ENCODE results near the gene ASB13.
"Not testable (repeated sequence)": the region's sequence is repeated elsewhere in the genome, so short reads cannot be mapped to it uniquely, and the experiment has no call there.

Gene ASB13

GRCh38 chr10:5603848-5604170 is 62.6 kb downstream of the ASB13 start:
- no peak for DNase-seq

- DNase-seq, result no peak
Measured at GRCh38 chr10:5603091-5603847, 63.1 kb downstream of the ASB13 start.

GRCh38 chr10:5601826-5602495 is 64.4 kb downstream of the ASB13 start:
- no peak for DNase-seq

DNA sequence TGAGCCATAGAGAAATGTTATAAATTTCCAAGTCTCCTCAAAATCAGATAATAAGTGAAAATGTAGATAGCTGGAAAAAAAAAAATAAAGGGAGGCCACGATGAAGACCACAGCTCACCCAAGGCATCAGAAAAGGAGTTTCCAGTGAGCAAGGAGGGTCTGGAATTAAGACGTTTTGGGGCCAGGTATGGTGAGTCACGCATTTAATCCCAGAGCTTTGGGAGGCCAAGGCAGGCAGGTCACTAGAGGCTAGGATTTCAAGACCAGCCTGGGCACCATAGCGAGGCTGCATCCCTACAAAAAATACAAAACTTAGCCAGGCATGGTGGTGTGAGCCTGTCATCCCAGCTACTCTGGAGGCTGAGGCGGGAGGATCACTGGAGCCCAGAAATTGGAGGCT is 65.5 kb downstream of the ASB13 start:
- no peak for DNase-seq

DNA sequence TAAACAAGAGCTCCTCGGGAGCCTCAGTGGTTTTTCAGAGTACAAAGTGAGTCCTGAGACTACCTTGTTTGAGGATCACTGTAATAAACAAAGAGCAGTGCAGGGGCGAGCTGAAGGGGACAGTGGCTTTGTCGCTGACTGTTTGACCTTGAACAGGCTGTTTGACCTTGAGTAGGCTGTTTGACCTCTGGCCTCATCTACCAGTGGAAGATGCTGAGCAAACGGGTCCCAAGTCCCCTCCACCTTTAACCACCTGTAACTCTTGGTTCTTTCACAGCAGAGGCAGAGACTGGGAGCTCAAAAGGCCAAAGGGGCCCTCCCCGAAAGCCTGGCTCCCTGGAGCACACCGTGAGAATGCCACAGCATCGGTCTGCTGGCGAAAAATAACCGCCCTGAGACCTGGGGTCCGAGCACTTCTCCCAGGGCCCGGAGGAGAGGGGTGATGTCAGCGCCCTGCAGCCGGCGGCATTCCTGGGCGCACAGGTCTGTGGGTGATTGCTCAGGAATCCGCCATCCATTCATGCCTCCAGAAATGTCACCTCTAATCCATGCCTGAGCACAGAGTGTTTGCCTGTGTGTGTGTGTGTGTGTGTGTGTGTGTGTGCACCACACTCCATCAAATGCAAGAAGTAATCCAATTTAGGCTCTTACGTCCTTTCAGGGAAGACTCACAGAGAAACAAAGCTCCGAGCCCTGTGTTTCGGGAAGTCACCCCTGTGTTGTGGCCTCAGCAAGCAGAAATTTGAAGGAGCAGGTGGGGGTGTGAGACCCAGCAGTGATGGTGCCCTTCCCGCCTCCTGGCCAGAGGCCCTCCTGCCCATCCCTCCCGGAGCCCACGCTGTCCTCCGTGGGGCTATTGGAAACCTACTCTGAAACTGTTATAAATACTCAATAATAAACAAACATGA is 66.5 kb downstream of the ASB13 start:
- peak; percentile 72 for DNase-seq

DNA sequence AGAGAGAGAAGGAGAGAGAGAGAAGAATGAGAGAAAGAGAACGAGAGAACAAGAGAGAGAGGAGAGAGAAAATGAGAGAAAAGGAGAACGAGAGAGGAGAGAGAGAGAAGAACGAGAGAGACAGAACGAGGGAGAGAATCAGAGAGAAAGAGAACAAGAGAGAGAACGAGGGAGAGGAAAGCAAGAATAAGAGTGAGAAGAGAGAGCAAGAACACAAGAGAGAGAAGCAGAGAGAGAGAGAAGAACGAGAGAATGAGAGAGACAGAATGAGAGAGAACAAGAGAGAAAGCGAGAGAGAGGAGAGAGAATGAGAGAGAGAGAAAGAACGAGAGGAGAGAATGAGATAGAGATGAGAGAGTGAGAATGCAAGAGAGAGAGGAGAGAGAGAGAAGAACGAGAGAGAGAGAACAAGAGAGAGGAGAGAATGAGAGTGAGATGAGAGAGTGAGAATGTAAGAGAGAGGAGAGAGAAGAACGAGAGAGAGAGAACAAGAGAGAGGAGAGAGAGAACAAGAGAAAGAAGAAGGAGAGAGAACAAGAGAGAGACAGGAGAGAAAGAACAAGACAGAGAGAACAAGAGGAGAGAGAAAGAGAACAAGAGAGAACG is 68.2 kb downstream of the ASB13 start:
- no peak for DNase-seq

- no peak for DNase-seq
Measured at GRCh38 chr10:5596611-5597341, 69.6 kb downstream of the ASB13 start.

DNA sequence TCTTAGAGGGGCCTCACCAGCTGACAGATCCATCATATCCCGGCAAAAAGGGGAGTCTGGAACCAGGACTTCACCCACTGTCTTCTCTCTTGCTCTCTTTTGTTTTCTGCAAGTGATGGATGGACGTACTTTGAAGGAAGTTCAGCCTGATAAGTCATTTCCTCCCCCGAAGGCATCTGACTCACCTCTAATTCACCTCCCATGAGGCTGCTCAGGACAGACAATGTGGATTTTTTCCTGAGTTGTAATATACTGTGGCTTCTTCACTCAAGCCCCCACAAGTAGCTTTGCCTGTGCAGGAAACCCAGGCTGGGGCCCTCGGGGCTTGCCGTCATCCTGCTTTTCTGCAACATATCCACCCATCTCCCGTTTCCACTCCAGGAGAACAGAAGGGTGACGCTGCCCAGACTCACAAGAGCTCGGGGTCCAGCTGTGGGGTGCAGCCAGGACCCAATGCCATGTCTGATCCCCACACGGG is 70.4 kb downstream of the ASB13 start:
- peak; percentile 22 for DNase-seq

GRCh38 chr10:5595591-5595990 is 70.8 kb downstream of the ASB13 start:
- DNase-seq, result no peak

- no peak for DNase-seq
Measured at GRCh38 chr10:5595095-5595494, 71.3 kb downstream of the ASB13 start.

GRCh38 chr10:5594271-5595049 is 71.9 kb downstream of the ASB13 start:
- peak; percentile 83 for DNase-seq

GRCh38 chr10:5593347-5593746 is 73.0 kb downstream of the ASB13 start:
- DNase-seq, result not testable (repeated sequence)

- no peak for DNase-seq
Measured at GRCh38 chr10:5592070-5592469, 74.3 kb downstream of the ASB13 start.

DNA sequence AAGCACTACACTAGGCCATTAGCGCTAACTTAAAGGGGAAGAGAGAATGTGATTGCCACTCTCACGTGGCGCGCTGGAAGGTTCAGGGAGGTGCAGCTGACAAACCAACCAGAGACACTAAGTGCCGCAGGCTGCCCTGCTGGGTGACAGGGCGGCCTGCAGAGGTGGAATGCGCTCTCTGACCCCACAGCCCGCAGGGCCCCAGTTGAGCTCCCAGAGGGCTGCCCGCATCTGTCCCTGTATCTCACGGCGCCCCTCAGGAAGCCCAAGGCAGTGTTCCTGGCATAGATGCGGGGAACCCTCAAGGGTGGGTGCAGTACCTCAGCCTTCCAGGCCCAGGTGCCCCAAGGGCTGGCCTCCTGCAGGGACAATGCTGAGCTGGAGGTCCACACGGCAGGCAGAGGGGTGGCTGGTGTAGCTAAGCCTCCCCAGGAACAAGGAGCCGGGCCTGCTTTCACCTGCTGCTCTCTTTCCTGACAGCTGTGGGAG is 75.0 kb downstream of the ASB13 start:
- peak; percentile 44 for DNase-seq

DNA sequence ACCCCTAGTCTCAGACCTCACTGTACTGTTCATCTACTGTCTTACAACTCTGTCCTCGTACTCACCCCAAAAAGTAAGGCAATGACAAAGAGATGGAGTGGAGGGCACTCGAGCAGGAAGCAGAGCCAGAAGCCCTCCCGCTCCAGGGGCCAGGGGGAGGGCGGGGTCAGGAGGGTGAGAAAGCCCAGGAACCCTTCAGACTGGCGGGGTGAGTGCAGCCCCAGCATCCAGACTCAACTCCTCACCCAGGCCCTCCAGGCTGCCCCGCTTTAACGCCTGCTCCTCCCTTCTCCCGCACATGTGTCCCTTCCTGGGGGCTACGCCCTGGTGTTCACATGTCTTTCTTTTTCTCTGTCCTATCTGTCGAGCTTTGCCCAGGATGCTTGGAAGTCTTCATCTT is 75.6 kb downstream of the ASB13 start:
- peak; percentile 26 for DNase-seq

- peak; percentile 50 for DNase-seq
Measured at GRCh38 chr10:5589661-5590511, 76.5 kb downstream of the ASB13 start.

DNA sequence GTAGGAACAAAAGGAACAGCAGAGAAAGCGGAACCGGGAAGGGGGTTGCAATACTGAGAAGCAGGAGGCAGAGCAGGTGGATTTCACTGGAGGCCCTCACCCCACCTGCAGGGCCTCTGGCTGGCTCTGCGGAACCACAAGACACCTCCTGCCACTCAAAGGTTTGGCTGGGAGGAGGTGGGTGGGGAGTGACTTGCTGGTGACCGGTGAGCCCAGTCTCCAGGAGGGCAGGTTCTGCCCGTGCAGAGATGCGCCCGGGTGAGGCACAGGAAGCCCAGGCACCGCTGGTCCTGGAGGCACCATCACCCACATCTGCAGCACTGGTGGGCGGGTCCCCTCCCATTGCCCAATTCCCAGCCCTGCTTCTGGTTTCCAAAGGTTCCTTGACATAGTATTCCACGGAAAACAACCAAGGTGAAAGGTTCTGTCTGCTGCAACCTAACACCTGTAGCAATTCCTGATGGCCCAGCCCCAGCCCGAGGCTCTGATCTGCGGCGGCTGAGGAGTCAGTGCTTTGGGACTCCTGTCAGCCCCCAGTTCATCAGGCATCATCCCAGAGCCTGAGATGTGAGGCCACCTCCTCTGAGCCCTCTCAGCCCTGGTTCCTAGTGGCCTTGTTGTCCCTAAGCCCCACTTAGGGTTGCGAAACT is 77.3 kb downstream of the ASB13 start:
- DNase-seq, result no peak

Data from eye (tissue), 1 donor.